NCI-H1105 (cell line): ENCODE results near the gene POLR3GL.
"Not testable (repeated sequence)": the region's sequence is repeated elsewhere in the genome, so short reads cannot be mapped to it uniquely, and the experiment has no call there.

Experiments used
- DNase-seq: peaks from one replicate; lab custom pipeline; 2025; lab: John Stamatoyannopoulos, UW

Gene POLR3GL

GRCh38 chr1:145964328-145965118 lies at the start of gene POLR3GL, which contains the start of gene ANKRD34A:
Gene POLR3GL, plus strand, starts transcription at chr1:145964690. Its CDS starts 10,176 bp downstream, at chr1:145974866.
Gene ANKRD34A, minus strand, starts transcription at chr1:145964575. Its CDS starts 2,816 bp downstream, at chr1:145961759.
- DNase-seq: peak; percentile 87

- DNase-seq: no peak
Observed at GRCh38 chr1:145916745-145917144, 47.7 kb upstream of the POLR3GL start.

- no peak for DNase-seq
Observed at GRCh38 chr1:145917595-145917994, 46.9 kb upstream of the POLR3GL start.

- DNase-seq: peak; percentile 79
Observed at GRCh38 chr1:145918144-145918991, 46.1 kb upstream of the POLR3GL start, which contains the start of gene PEX11B. Gene PEX11B, minus strand, starts transcription at chr1:145918717. Its CDS starts 29 bp downstream, at chr1:145918688.

- no peak for DNase-seq
Observed at GRCh38 chr1:145918992-145919939, 45.2 kb upstream of the POLR3GL start.

- not testable (repeated sequence) for DNase-seq
Observed at GRCh38 chr1:145920297-145920696, 44.2 kb upstream of the POLR3GL start.

- DNase-seq: no peak
Observed at GRCh38 chr1:145922266-145922665, 42.2 kb upstream of the POLR3GL start.

- no peak for DNase-seq
Observed at GRCh38 chr1:145926686-145927062, 37.8 kb upstream of the POLR3GL start.

GRCh38 chr1:145927063-145927886 lies 37.2 kb upstream of the POLR3GL start, which contains the start of gene RBM8A:
Gene RBM8A, minus strand, starts transcription at chr1:145927484. Its CDS starts 58 bp downstream, at chr1:145927426.
- peak; percentile 98 for DNase-seq

- DNase-seq: no peak
Observed at GRCh38 chr1:145927916-145928643, 36.4 kb upstream of the POLR3GL start.

- DNase-seq: not testable (repeated sequence)
Observed at GRCh38 chr1:145932522-145933009, 31.9 kb upstream of the POLR3GL start.

GRCh38 chr1:145935708-145936107 lies 28.8 kb upstream of the POLR3GL start:
- DNase-seq: no peak

- no peak for DNase-seq
Observed at GRCh38 chr1:145936247-145936646, 28.2 kb upstream of the POLR3GL start.

GRCh38 chr1:145937436-145937835 lies 27.1 kb upstream of the POLR3GL start:
- no peak for DNase-seq

GRCh38 chr1:145942405-145942804 lies 22.1 kb upstream of the POLR3GL start:
- DNase-seq: no peak

- no peak for DNase-seq
Observed at GRCh38 chr1:145942871-145943270, 21.6 kb upstream of the POLR3GL start.

- DNase-seq: no peak
Observed at GRCh38 chr1:145944532-145944931, 20.0 kb upstream of the POLR3GL start.

GRCh38 chr1:145946477-145946986 lies 18.0 kb upstream of the POLR3GL start:
- DNase-seq: no peak

- DNase-seq: no peak
Observed at GRCh38 chr1:145947551-145947950, 16.9 kb upstream of the POLR3GL start.
